Kidney epithelial cell (primary cell): Measurements from ENCODE around the gene MAP3K12. TPM values are rescaled to one million over a fixed set of nuclear protein-coding genes. Genes with fewer than 3 reads are reported as not detected.
"Not testable (repeated sequence)": the region's sequence is repeated elsewhere in the genome, so short reads cannot be mapped to it uniquely, and the experiment has no call there.

Experiments used
- DNase-seq: peaks from one replicate; pipeline ENCODE4 v3.0.0-alpha.2; 2010; ENCODE audit warnings: low read depth
- H3K27me3 ChIP-seq: 2 replicates; pipeline ENCODE4 v1.6.0; 2011; ENCODE audit warnings: low read length; ENCODE audit not compliant: control insufficient read depth, insufficient read depth
- H3K36me3 ChIP-seq: 2 replicates; pipeline ENCODE4 v1.5.1; 2011; ENCODE audit warnings: low read length; ENCODE audit not compliant: control insufficient read depth, insufficient read depth
- H3K4me3 ChIP-seq: 2 replicates; pipeline ENCODE4 v1.5.1; 2011; ENCODE audit warnings: low read depth, mild to moderate bottlenecking, control low read depth, low read length
- CTCF ChIP-seq: IDR thresholded peaks from 2 replicates; pipeline ENCODE4 v1.5.1; 2011; ENCODE audit warnings: mild to moderate bottlenecking, moderate library complexity, low read length, control low read depth, inconsistent platforms; ENCODE audit not compliant: insufficient read depth, poor library complexity, severe bottlenecking
- total RNA-seq: library from RNA; depleted of rRNA; stranded (reverse); fragments of >200 nt; gene quantifications from 2 replicates; pipeline ENCODE4 v1.2.3, GENCODE V29; 2015

Gene MAP3K12
- total RNA-seq, 1 donor from 2014 or later = 12.3 TPM

- Histone ChIP-seq H3K4me3 (no peak overlapping the region), H3K27me3 (no peaks in the 10 kb centered on the region), H3K36me3 (peaks cover 2% of the 10 kb centered on the region)
- TF ChIP-seq CTCF = no peak
- DNase-seq = no peak
Measured at GRCh38 chr12:53450936-53451335, 48.3 kb downstream of the MAP3K12 start.

- not testable (repeated sequence) for H3K4me3 ChIP-seq, DNase-seq, H3K36me3 ChIP-seq, H3K27me3 ChIP-seq
Measured at GRCh38 chr12:53444593-53445325, 54.5 kb downstream of the MAP3K12 start.

- no peak for DNase-seq
- H3K36me3 ChIP-seq = no peaks in the 10 kb centered on the region
- H3K27me3 ChIP-seq = no peaks in the 10 kb centered on the region
- TF ChIP-seq CTCF = no peak
- H3K4me3 ChIP-seq = no peak overlapping the region
Measured at GRCh38 chr12:53443955-53444354, 55.3 kb downstream of the MAP3K12 start.

- TF ChIP-seq CTCF = no peak
- Histone ChIP-seq H3K4me3 (peak within 1 kb of the TSS; percentile 60), H3K27me3 (no peaks in the 10 kb centered on the region), H3K36me3 (no peaks in the 10 kb centered on the region)
- DNase-seq = peak; percentile 99
Measured at GRCh38 chr12:53441040-53441833, 58.0 kb downstream of the MAP3K12 start, which contains the start of gene PRR13. Gene PRR13 (plus strand): TSS chr12:53441734. CDS start chr12:53442715, 981 bp downstream.

- DNase-seq, H3K36me3 ChIP-seq, H3K4me3 ChIP-seq, H3K27me3 ChIP-seq: not testable (repeated sequence)
Measured at GRCh38 chr12:53439582-53439981, 59.7 kb downstream of the MAP3K12 start.

GRCh38 chr12:53435326-53435725, 63.9 kb downstream of the MAP3K12 start:
- H3K36me3 ChIP-seq, DNase-seq, H3K27me3 ChIP-seq, H3K4me3 ChIP-seq: not testable (repeated sequence)

GRCh38 chr12:53431187-53431586, 68.1 kb downstream of the MAP3K12 start:
- no peak for TF ChIP-seq CTCF
- DNase-seq = no peak
- Histone ChIP-seq H3K27me3 (no peaks in the 10 kb centered on the region), H3K36me3 (no peaks in the 10 kb centered on the region), H3K4me3 (no peak overlapping the region)
